ENCODE measurements around the gene NDST4. TPM values are rescaled to one million over a fixed set of nuclear protein-coding genes. Genes with fewer than 3 reads are reported as not detected.

Gene NDST4
- total and polyA plus RNA-seq, 12 donors, result 0.07 TPM; not detected in 11

GRCh38 chr4:115028682-115029410, 84.6 kb downstream of the NDST4 start:
- no peak for DNase-seq
- TF ChIP-seq, protein P1, sequence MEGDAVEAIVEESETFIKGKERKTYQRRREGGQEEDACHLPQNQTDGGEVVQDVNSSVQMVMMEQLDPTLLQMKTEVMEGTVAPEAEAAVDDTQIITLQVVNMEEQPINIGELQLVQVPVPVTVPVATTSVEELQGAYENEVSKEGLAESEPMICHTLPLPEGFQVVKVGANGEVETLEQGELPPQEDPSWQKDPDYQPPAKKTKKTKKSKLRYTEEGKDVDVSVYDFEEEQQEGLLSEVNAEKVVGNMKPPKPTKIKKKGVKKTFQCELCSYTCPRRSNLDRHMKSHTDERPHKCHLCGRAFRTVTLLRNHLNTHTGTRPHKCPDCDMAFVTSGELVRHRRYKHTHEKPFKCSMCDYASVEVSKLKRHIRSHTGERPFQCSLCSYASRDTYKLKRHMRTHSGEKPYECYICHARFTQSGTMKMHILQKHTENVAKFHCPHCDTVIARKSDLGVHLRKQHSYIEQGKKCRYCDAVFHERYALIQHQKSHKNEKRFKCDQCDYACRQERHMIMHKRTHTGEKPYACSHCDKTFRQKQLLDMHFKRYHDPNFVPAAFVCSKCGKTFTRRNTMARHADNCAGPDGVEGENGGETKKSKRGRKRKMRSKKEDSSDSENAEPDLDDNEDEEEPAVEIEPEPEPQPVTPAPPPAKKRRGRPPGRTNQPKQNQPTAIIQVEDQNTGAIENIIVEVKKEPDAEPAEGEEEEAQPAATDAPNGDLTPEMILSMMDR (IDR thresholded peaks at IDR 0.05), result no peak
- Histone ChIP-seq H3K36me3 (no peaks in the 10 kb centered on the region), H3K27ac (no peak overlapping the region), H3K27me3 (no peaks in the 10 kb centered on the region), H3K9me3 (no peaks in the 10 kb centered on the region), H3K4me3 (no peak overlapping the region), H3K4me1 (no peaks in the 10 kb centered on the region)
- intact Hi-C loops (cut with DNase I), result no loop called here
- ATAC-seq, result no peak
- 69% methylated on average over 2 of the region's 2 CpGs for WGBS, 2 donors

DNA sequence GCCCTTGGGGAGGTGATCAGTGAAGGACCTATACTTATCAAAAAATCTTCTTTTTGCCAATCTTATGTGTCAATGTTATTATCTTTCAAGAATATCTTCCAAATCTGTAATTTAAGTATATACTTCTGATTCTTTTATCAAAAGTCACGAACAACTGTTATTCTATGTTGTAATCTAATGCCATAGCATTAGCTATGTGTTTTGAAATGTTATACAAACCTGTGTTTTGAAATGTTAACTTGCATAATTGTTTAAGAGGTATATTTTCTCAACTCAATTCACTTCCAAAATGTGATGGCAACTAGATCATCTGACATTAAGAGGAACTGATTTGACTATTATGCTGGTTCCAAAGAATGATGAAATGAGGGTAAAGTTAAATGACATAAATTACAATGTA, 113.5 kb downstream of the NDST4 start:
- DNase-seq (no peak), ATAC-seq (no peak)
- peaks cover 0 to 4% (median 0%) of the 10 kb centered on the region in 11 donors for H3K9me3 ChIP-seq
- no peak overlapping the region for H3K4me3 ChIP-seq
- no peaks in the 10 kb centered on the region for H3K27me3 ChIP-seq
- H3K36me3 ChIP-seq, result no peaks in the 10 kb centered on the region
- H3K27ac ChIP-seq, result no peak overlapping the region
- WGBS, 2 donors, result 71 to 74% methylated on average over 1 of the region's 1 CpG
- no peaks in the 10 kb centered on the region for H3K4me1 ChIP-seq
- intact Hi-C loops (cut with DNase I), result no loop called here
- TF ChIP-seq, protein P1 (IDR thresholded peaks at IDR 0.05), result no peak

GRCh38 chr4:114998316-114998715, 115.1 kb downstream of the NDST4 start:
- no peak for DNase-seq
- intact Hi-C loops (cut with DNase I), result no loop called here
- Histone ChIP-seq H3K27ac (no peak overlapping the region), H3K4me1 (no peaks in the 10 kb centered on the region), H3K36me3 (no peaks in the 10 kb centered on the region), H3K4me3 (no peak overlapping the region), H3K27me3 (no peaks in the 10 kb centered on the region), H3K9me3 (peaks cover 0 to 4% (median 0%) of the 10 kb centered on the region in 11 donors)
- ATAC-seq, result no peak
- TF ChIP-seq, protein P1 (IDR thresholded peaks at IDR 0.05), result no peak

GRCh38 chr4:114997576-114998247, 115.7 kb downstream of the NDST4 start:
- Histone ChIP-seq H3K36me3 (no peaks in the 10 kb centered on the region), H3K4me3 (no peak overlapping the region), H3K27me3 (no peaks in the 10 kb centered on the region), H3K9me3 (no peaks in the 10 kb centered on the region), H3K4me1 (no peaks in the 10 kb centered on the region), H3K27ac (no peak overlapping the region)
- TF ChIP-seq, protein P1 (IDR thresholded peaks at IDR 0.05), result no peak
- intact Hi-C loops (cut with DNase I), result no loop called here
- DNase-seq (no peak), ATAC-seq (no peak)
- 32 to 48% methylated on average over 2 of the region's 2 CpGs for WGBS, 2 donors
